Karpas-422 (cell line): ENCODE measurements around the gene INMT. TPM values are rescaled to one million over a fixed set of nuclear protein-coding genes. Genes with fewer than 3 reads are reported as not detected.

Experiments
- DNase-seq: peaks from one replicate; pipeline ENCODE4 v3.0.0-alpha.2; 2015
- H2AFZ ChIP-seq: fragments of 200-600 bp; sonication (generic); 2 replicates; pipeline ENCODE4 v1.6.1; 2014; ENCODE audit warnings: antibody characterized with exemption, low read length, mixed read lengths
- H3K27ac ChIP-seq: fragments of 200-600 bp; sonication (generic); 2 replicates; pipeline ENCODE4 v1.5.1; 2014; ENCODE audit warnings: mild to moderate bottlenecking, low read length, moderate library complexity
- H3K27me3 ChIP-seq: fragments of 200-600 bp; sonication (generic); 2 replicates; pipeline ENCODE4 v1.6.1; 2014; ENCODE audit warnings: low read length, mixed read lengths
- H3K36me3 ChIP-seq: fragments of 200-600 bp; sonication (generic); 2 replicates; pipeline ENCODE4 v1.6.1; 2014; ENCODE audit warnings: low read length, mixed read lengths; ENCODE audit not compliant: insufficient read depth
- H3K4me1 ChIP-seq: fragments of 200-600 bp; sonication (generic); 2 replicates; pipeline ENCODE4 v1.6.1; 2014; ENCODE audit warnings: mild to moderate bottlenecking, low read length, mixed read lengths
- H3K4me2 ChIP-seq: fragments of 200-600 bp; sonication (generic); 2 replicates; pipeline ENCODE4 v1.6.1; 2014; ENCODE audit warnings: low read length, low read depth, mild to moderate bottlenecking; ENCODE audit not compliant: poor library complexity, severe bottlenecking
- H3K4me3 ChIP-seq: fragments of 200-600 bp; sonication (generic); 2 replicates; pipeline ENCODE4 v1.5.1; 2014; ENCODE audit warnings: mild to moderate bottlenecking, antibody characterized with exemption, low read length, mixed read lengths
- H3K79me2 ChIP-seq: fragments of 200-600 bp; sonication (generic); 2 replicates; pipeline ENCODE4 v1.6.1; 2014; ENCODE audit warnings: mild to moderate bottlenecking, low read length, mixed read lengths
- H3K9ac ChIP-seq: fragments of 200-600 bp; sonication (generic); 2 replicates; pipeline ENCODE4 v1.6.0; 2014; ENCODE audit warnings: low read length
- H3K9me2 ChIP-seq: fragments of 200-600 bp; sonication (generic), shearing (Covaris generic); replicated peaks from 2 replicates; pipeline ENCODE4 v1.6.0; 2014; ENCODE audit warnings: mild to moderate bottlenecking, low read length, moderate library complexity; ENCODE audit not compliant: insufficient read depth
- H3K9me3 ChIP-seq: fragments of 300-700, 200-600 bp; sonication (generic); 2 replicates; pipeline ENCODE4 v1.6.1; 2014; ENCODE audit warnings: low read length, mixed read lengths
- H4K20me1 ChIP-seq: fragments of 200-600 bp; sonication (generic); 2 replicates; pipeline ENCODE4 v1.6.1; 2014; ENCODE audit warnings: mild to moderate bottlenecking, antibody characterized with exemption, low read length, low read depth; ENCODE audit not compliant: insufficient read depth
- total RNA-seq: library from RNA; depleted of rRNA; stranded (reverse); fragments of >200 nt; shearing (Covaris generic); gene quantifications from 2 replicates; pipeline ENCODE4 v1.2.3, GENCODE V29; 2014; ENCODE audit warnings: low replicate concordance

Gene INMT
- total RNA-seq, 1 experiment from 2014 or later = not detected

DNA sequence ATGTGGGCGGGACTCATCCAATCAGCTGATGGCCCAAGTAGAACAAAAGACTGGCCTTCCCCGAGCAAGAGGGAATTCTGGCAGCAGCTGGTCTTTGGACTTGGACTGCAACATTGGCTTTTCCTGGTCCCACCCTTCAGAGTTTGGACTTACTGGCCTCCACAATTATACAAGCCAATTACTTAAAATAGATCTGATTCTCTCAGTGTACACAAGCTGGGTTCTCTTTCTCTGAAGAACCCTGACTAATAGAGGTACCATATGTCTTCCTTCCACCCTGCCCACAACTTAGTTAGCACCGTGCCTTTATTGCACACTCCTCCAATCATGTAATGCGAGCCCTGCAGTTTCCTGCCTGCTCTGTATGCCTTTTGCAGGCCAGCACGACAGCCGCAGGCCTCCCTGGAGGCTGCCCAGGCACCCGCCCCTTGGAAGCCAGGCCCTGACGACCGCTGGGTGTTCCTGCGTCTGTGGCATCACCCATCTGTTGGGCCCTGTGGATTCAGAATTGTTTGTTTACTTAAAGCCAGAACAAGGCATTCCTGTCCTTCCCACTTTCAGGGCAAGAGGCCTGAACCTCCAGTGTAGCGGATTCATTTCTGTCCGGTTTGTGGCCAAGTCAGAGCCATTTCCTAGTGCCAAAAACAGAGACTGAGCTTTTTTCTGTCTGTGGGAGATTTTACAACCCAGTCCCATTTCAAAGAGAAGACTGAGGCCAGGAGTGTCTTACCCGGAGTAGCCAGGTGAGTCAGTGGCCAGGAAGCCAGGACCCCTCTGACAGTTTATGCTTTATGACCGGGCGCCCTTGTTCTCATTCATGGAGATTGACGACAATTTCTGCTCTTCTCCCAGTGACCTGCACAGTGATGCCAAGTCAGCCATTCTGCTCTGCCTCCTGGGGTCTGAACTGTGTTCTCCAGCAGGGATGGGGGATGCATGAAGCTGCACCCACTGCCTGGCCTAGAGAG is 968 bp upstream of the INMT start:
- Histone ChIP-seq H3K27ac (no peak overlapping the region), H3K9me2 (no peaks in the 10 kb centered on the region), H4K20me1 (no peaks in the 10 kb centered on the region), H3K4me2 (no peak overlapping the region), H3K36me3 (no peaks in the 10 kb centered on the region), H3K4me1 (no peaks in the 10 kb centered on the region), H3K4me3 (no peak overlapping the region), H3K9ac (no peak overlapping the region), H3K79me2 (no peaks in the 10 kb centered on the region), H3K9me3 (no peaks in the 10 kb centered on the region), H2AFZ (no peak overlapping the region), H3K27me3 (no peaks in the 10 kb centered on the region)
- no peak for DNase-seq

- no peaks in the 10 kb centered on the region for H3K9me3 ChIP-seq
- no peak overlapping the region for H3K4me3 ChIP-seq
- H2AFZ ChIP-seq = no peak overlapping the region
- H3K36me3 ChIP-seq = no peaks in the 10 kb centered on the region
- H3K4me1 ChIP-seq = no peaks in the 10 kb centered on the region
- H3K4me2 ChIP-seq = no peak overlapping the region
- H3K9me2 ChIP-seq = no peaks in the 10 kb centered on the region
- no peak for DNase-seq
- H4K20me1 ChIP-seq = no peaks in the 10 kb centered on the region
- no peaks in the 10 kb centered on the region for H3K79me2 ChIP-seq
- no peak overlapping the region for H3K9ac ChIP-seq
- no peaks in the 10 kb centered on the region for H3K27me3 ChIP-seq
- no peak overlapping the region for H3K27ac ChIP-seq
These were observed 549 bp downstream of the INMT start for GRCh38 chr7:30752484-30752883.

DNA sequence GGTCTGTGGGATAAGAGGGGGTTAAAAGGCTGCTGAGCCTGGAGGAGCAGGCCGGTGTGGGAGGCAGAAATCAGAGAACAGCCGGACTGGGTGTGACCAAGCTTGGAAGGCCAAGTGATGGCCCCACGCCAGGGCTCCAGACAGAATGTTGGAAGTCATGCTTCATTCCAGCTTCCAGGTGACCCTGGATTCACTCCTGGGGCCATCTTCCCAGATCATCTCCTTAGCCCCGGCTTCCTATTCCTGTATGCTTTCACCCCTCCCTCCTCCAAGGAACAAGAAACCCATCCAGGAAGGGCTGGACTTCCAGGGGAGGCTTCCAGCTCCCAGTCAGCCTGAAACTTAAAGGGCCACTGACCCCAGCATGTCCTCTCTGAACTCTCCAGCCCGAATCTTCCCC is 1.0 kb downstream of the INMT start:
- no peaks in the 10 kb centered on the region for H3K27me3 ChIP-seq
- no peak overlapping the region for H2AFZ ChIP-seq
- DNase-seq = no peak
- no peak overlapping the region for H3K9ac ChIP-seq
- H3K4me3 ChIP-seq = no peak overlapping the region
- H4K20me1 ChIP-seq = no peaks in the 10 kb centered on the region
- no peak overlapping the region for H3K27ac ChIP-seq
- no peaks in the 10 kb centered on the region for H3K4me1 ChIP-seq
- no peak overlapping the region for H3K4me2 ChIP-seq
- H3K9me2 ChIP-seq = no peaks in the 10 kb centered on the region
- H3K9me3 ChIP-seq = no peaks in the 10 kb centered on the region
- H3K36me3 ChIP-seq = no peaks in the 10 kb centered on the region
- H3K79me2 ChIP-seq = no peaks in the 10 kb centered on the region

DNA sequence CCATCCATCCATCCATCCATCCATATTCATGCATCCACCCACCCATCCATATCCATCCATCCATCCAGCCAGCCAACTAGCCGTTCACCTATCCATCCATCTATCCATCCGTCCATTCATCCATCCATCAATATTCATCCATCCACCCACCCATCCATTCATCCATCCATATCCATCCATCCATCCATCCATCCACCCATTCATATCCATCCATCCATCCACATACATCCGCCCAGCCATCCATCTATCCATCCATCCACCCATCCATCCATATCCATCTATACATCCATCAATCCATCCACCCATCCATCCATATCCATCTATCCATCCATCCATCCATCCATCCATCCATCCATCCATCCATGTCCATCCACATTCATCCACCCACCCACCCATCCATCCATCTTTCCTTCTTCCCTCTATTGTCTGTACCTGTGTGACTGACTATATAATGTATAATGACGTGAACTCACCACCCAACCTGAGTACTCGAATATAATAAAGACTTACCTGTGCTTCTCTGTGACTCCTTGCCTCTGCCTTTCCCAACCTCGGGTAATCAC is 2.5 kb downstream of the INMT start:
- Histone ChIP-seq H3K27ac (no peak overlapping the region), H3K9me3 (no peaks in the 10 kb centered on the region), H3K4me3 (no peak overlapping the region), H3K79me2 (no peaks in the 10 kb centered on the region), H3K9me2 (no peaks in the 10 kb centered on the region), H3K4me1 (no peaks in the 10 kb centered on the region), H3K27me3 (no peaks in the 10 kb centered on the region), H3K9ac (no peak overlapping the region), H4K20me1 (no peaks in the 10 kb centered on the region), H3K36me3 (no peaks in the 10 kb centered on the region), H2AFZ (no peak overlapping the region), H3K4me2 (no peak overlapping the region)
- no peak for DNase-seq

DNA sequence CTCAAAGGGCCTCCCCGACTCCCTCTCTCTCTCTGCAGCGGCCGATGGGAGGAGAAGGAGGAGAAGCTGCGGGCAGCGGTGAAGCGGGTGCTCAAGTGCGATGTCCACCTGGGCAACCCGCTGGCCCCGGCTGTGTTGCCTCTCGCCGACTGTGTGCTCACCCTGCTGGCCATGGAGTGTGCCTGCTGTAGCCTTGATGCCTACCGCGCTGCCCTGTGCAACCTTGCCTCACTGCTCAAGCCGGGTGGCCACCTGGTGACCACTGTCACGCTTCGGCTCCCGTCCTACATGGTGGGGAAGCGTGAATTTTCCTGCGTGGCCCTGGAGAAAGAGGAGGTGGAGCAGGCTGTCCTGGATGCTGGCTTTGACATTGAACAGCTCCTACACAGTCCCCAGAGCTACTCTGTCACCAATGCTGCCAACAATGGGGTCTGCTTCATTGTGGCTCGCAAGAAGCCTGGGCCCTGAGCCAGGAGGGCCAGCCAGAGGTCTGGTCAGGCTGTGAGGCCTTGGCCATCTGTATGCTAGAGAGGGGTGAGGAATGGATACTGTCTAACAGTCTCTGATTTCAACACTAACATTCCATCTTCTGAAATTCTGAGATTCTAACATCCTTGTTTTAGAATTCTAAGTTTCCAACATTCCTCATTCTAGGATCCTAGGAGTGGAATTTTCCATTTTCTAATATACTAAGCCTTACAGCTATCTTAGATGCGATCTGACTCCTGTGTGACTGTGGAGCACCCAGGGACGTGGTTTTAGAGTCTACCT is 3.6 kb downstream of the INMT start:
- Histone ChIP-seq H3K4me1 (no peaks in the 10 kb centered on the region), H3K9me2 (no peaks in the 10 kb centered on the region), H3K79me2 (no peaks in the 10 kb centered on the region), H3K9ac (no peak overlapping the region), H3K27me3 (no peaks in the 10 kb centered on the region), H3K9me3 (no peaks in the 10 kb centered on the region), H3K4me3 (no peak overlapping the region), H2AFZ (no peak overlapping the region), H3K36me3 (no peaks in the 10 kb centered on the region), H4K20me1 (no peaks in the 10 kb centered on the region), H3K4me2 (no peak overlapping the region), H3K27ac (no peak overlapping the region)
- DNase-seq = no peak

- H3K9me3 ChIP-seq = no peaks in the 10 kb centered on the region
These were observed 5.4 kb downstream of the INMT start for GRCh38 chr7:30757342-30757692.

DNA sequence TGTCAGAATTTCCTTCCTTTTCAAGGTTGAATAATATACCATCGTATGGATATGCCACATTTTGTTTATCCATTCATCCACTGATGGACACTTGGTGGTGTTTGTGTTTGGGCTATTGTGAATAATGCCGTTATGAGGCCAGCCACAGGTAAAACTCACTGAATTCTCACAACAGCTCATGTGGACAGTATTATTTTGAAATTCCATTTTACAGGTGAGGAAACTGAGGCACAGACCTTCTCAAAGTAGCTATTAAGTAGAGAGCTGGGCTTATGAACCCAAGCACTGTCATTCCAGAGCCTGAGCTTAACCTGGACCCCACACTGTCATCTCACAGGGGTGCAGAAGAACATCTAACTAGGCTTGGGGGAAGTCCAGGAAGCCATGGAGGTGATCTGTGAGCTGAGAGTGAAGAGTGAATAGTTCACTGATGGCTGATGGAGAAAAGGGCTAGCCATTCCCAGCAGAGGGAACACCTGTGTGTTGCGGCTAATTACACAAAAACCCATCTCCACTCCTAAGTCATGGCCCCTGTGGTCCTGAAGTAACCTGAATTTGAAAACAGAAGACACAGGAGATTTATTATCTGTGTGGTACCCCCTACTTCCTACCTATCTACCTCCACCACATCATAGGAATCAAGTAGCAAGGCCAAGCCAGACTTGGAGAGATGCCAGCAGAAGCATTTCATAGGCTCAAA is 8.7 kb downstream of the INMT start:
- H2AFZ ChIP-seq = no peak overlapping the region
- no peaks in the 10 kb centered on the region for H3K9me2 ChIP-seq
- H3K4me2 ChIP-seq = no peak overlapping the region

More at GRCh38 chr7:30757342-30757692, 5.4 kb downstream of the INMT start:
- H3K4me2 ChIP-seq = no peak overlapping the region
- DNase-seq = no peak
- no peaks in the 10 kb centered on the region for H3K79me2 ChIP-seq
- no peak overlapping the region for H3K4me3 ChIP-seq
- H3K9ac ChIP-seq = no peak overlapping the region
- H2AFZ ChIP-seq = no peak overlapping the region
- H3K9me2 ChIP-seq = no peaks in the 10 kb centered on the region
- no peak overlapping the region for H3K27ac ChIP-seq
- H3K36me3 ChIP-seq = no peaks in the 10 kb centered on the region
- H3K27me3 ChIP-seq = no peaks in the 10 kb centered on the region
- H4K20me1 ChIP-seq = no peaks in the 10 kb centered on the region
- H3K4me1 ChIP-seq = no peaks in the 10 kb centered on the region

More for the DNA sequence above, 8.7 kb downstream of the INMT start:
- no peaks in the 10 kb centered on the region for H3K27me3 ChIP-seq
- H3K4me3 ChIP-seq = no peak overlapping the region
- H4K20me1 ChIP-seq = no peaks in the 10 kb centered on the region
- no peaks in the 10 kb centered on the region for H3K79me2 ChIP-seq
- DNase-seq = no peak
- H3K27ac ChIP-seq = no peak overlapping the region
- H3K9me3 ChIP-seq = no peaks in the 10 kb centered on the region
- H3K9ac ChIP-seq = no peak overlapping the region
- no peaks in the 10 kb centered on the region for H3K4me1 ChIP-seq
- H3K36me3 ChIP-seq = no peaks in the 10 kb centered on the region
